Measurements from ENCODE around the gene PARP1.
"Not testable (repeated sequence)": the region's sequence is repeated elsewhere in the genome, so short reads cannot be mapped to it uniquely, and the experiment has no call there.

Gene PARP1

GRCh38 chr1:226429858-226430715 lies 22.2 kb upstream of the PARP1 start:
- DNase-seq (ENCODE audit: low read depth in 3 of 3), result no peak

- DNase-seq (ENCODE audit: low read depth in 3 of 3), result no peak
Observed at GRCh38 chr1:226428791-226429461, 21.0 kb upstream of the PARP1 start.

- no peak for DNase-seq (ENCODE audit: low read depth in 3 of 3)
Observed at GRCh38 chr1:226428348-226428747, 20.5 kb upstream of the PARP1 start.

- DNase-seq (ENCODE audit: low read depth in 3 of 3), result no peak
Observed at GRCh38 chr1:226427131-226427530, 19.2 kb upstream of the PARP1 start.

GRCh38 chr1:226426395-226426794 lies 18.5 kb upstream of the PARP1 start:
- DNase-seq (ENCODE audit: low read depth in 3 of 3), result not testable (repeated sequence)

GRCh38 chr1:226425431-226426031 lies 17.6 kb upstream of the PARP1 start:
- peak in 2 of 3 donors; percentile 28 to 33 for DNase-seq (ENCODE audit: low read depth in 3 of 3)

- DNase-seq (ENCODE audit: low read depth in 3 of 3), result no peak
Observed at GRCh38 chr1:226425004-226425378, 17.1 kb upstream of the PARP1 start.

GRCh38 chr1:226424221-226425003 lies 16.5 kb upstream of the PARP1 start:
- DNase-seq (ENCODE audit: low read depth in 3 of 3), result no peak

GRCh38 chr1:226422478-226422877 lies 14.6 kb upstream of the PARP1 start:
- no peak for DNase-seq (ENCODE audit: low read depth in 3 of 3)

- DNase-seq (ENCODE audit: low read depth in 3 of 3), result no peak
Observed at GRCh38 chr1:226420897-226421296, 13.0 kb upstream of the PARP1 start.

GRCh38 chr1:226420328-226420727 lies 12.4 kb upstream of the PARP1 start:
- no peak for DNase-seq (ENCODE audit: low read depth in 3 of 3)

- DNase-seq (ENCODE audit: low read depth in 3 of 3), result no peak
Observed at GRCh38 chr1:226419284-226420029, 11.6 kb upstream of the PARP1 start.

- no peak for DNase-seq (ENCODE audit: low read depth in 3 of 3)
Observed at GRCh38 chr1:226417830-226418546, 10.1 kb upstream of the PARP1 start.

GRCh38 chr1:226417350-226417749 lies 9.5 kb upstream of the PARP1 start:
- no peak for DNase-seq (ENCODE audit: low read depth in 3 of 3)

- DNase-seq (ENCODE audit: low read depth in 3 of 3), result no peak
Observed at GRCh38 chr1:226414098-226414698, 6.3 kb upstream of the PARP1 start.

- DNase-seq (ENCODE audit: low read depth in 3 of 3), result no peak
Observed at GRCh38 chr1:226411619-226412018, 3.7 kb upstream of the PARP1 start.

- DNase-seq (ENCODE audit: low read depth in 3 of 3), result no peak
Observed at GRCh38 chr1:226410958-226411357, 3.1 kb upstream of the PARP1 start.

- no peak for DNase-seq (ENCODE audit: low read depth in 3 of 3)
Observed at GRCh38 chr1:226409392-226409791, 1.5 kb upstream of the PARP1 start.

GRCh38 chr1:226408285-226409184 lies 642 bp upstream of the PARP1 start:
- DNase-seq (ENCODE audit: low read depth in 3 of 3), result no peak
